Measurements from ENCODE around the gene MTPN. TPM values are rescaled to one million over a fixed set of nuclear protein-coding genes. Genes with fewer than 3 reads are reported as not detected.

MTPN gene
- total RNA-seq, 1 donor from 2014 or later, result 142 TPM

DNA sequence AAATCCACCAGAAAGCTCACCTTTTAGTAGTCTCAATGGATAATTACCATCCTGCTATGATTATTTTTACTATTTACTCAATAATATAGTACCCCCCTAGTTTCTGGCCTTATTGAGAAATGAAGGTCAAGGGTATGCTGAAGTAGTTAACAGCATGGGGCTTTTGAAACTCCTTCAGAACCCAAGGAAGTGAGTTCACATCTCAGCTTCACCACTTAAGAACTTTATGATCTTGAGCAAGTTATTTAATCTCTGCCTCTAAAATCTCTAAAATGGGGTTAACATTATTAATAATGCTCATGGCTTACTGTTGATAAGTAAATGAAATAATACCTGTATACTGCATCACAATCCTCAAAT lies 5.8 kb downstream of the MTPN start:
- no peaks in the 10 kb centered on the region for H3K27me3 Mint-ChIP-seq (ENCODE audit: low read depth)
- TF ChIP-seq CTCF (IDR thresholded peaks at IDR 0.05), result no peak
- DNase-seq (ENCODE audit: low spot score), result no peak
- H3K27ac Mint-ChIP-seq (ENCODE audit: unreplicated experiment), result no peak overlapping the region
- H3K4me1 Mint-ChIP-seq (ENCODE audit: low read depth), result peaks cover 43% of the 10 kb centered on the region
- no peaks in the 10 kb centered on the region for H3K9me3 Mint-ChIP-seq (ENCODE audit: low read depth)
- H3K36me3 Mint-ChIP-seq (ENCODE audit: low read depth), result peaks cover 4% of the 10 kb centered on the region
- H3K4me3 Mint-ChIP-seq (ENCODE audit: unreplicated experiment), result no peak overlapping the region

- Mint-ChIP-seq H3K4me3 (ENCODE audit: unreplicated experiment) (no peak overlapping the region), H3K27me3 (ENCODE audit: low read depth) (no peaks in the 10 kb centered on the region), H3K9me3 (ENCODE audit: low read depth) (no peaks in the 10 kb centered on the region), H3K36me3 (ENCODE audit: low read depth) (peaks cover 4% of the 10 kb centered on the region), H3K4me1 (ENCODE audit: low read depth) (peaks cover 42% of the 10 kb centered on the region), H3K27ac (ENCODE audit: unreplicated experiment) (no peak overlapping the region)
- DNase-seq (ENCODE audit: low spot score), result no peak
- TF ChIP-seq CTCF (IDR thresholded peaks at IDR 0.05), result no peak
Observed at GRCh38 chr7:135970682-135971365, 6.3 kb downstream of the MTPN start.

GRCh38 chr7:135970045-135970444 lies 7.1 kb downstream of the MTPN start:
- peaks cover 4% of the 10 kb centered on the region for H3K36me3 Mint-ChIP-seq (ENCODE audit: low read depth)
- no peak for TF ChIP-seq CTCF (IDR thresholded peaks at IDR 0.05)
- no peak for DNase-seq (ENCODE audit: low spot score)
- no peaks in the 10 kb centered on the region for H3K27me3 Mint-ChIP-seq (ENCODE audit: low read depth)
- H3K4me1 Mint-ChIP-seq (ENCODE audit: low read depth), result peaks cover 40% of the 10 kb centered on the region
- no peak overlapping the region for H3K27ac Mint-ChIP-seq (ENCODE audit: unreplicated experiment)
- no peaks in the 10 kb centered on the region for H3K9me3 Mint-ChIP-seq (ENCODE audit: low read depth)
- no peak overlapping the region for H3K4me3 Mint-ChIP-seq (ENCODE audit: unreplicated experiment)

DNA sequence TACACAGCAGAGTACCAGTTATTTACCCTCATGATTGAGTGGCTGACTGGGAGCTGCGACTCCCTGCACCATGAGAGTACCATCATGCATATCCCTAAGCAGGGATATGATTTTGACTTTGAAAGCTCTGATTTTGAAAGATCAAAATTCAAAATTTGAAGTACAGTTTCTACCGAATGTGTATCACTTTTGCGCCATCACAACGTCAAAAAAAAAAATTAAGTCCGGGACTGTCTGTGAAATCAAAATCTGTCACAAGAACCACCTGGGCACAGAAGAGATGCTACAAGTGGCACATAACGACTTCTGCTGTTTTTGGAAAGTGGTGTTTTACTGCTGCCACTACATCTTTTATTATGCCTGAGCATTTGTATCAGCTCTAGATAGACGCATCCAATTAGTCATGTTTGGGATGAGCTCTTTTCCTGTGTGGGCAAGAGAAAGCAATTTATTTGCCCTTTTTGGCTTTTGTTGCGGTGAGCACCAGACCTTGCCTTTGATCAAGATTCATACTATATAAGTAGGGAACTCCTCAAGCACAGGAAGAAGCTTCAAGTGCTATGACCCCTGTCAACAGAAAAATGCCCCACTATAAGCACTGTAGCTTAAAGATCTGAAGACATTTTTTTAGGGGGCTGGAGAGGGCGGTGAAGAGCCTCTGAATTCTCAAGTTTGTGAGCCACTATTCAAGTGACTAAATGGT lies 10.7 kb downstream of the MTPN start:
- peaks cover 34% of the 10 kb centered on the region for H3K4me1 Mint-ChIP-seq (ENCODE audit: low read depth)
- peak overlapping the region; percentile 3 for H3K27ac Mint-ChIP-seq (ENCODE audit: unreplicated experiment)
- H3K27me3 Mint-ChIP-seq (ENCODE audit: low read depth), result no peaks in the 10 kb centered on the region

GRCh38 chr7:135965602-135966001 lies 11.6 kb downstream of the MTPN start:
- Mint-ChIP-seq H3K27ac (ENCODE audit: unreplicated experiment) (no peak overlapping the region), H3K4me1 (ENCODE audit: low read depth) (peaks cover 42% of the 10 kb centered on the region), H3K9me3 (ENCODE audit: low read depth) (no peaks in the 10 kb centered on the region), H3K27me3 (ENCODE audit: low read depth) (no peaks in the 10 kb centered on the region), H3K4me3 (ENCODE audit: unreplicated experiment) (no peak overlapping the region), H3K36me3 (ENCODE audit: low read depth) (peaks cover 4% of the 10 kb centered on the region)
- DNase-seq (ENCODE audit: low spot score), result no peak
- TF ChIP-seq CTCF (IDR thresholded peaks at IDR 0.05), result no peak

More for the DNA sequence above, 10.7 kb downstream of the MTPN start:
- Mint-ChIP-seq H3K36me3 (ENCODE audit: low read depth) (peaks cover 4% of the 10 kb centered on the region), H3K4me3 (ENCODE audit: unreplicated experiment) (no peak overlapping the region), H3K9me3 (ENCODE audit: low read depth) (no peaks in the 10 kb centered on the region)
- DNase-seq (ENCODE audit: low spot score), result no peak
- no peak for TF ChIP-seq CTCF (IDR thresholded peaks at IDR 0.05)

Measured in chondrocyte (in vitro differentiated cells).